MCF 10A (cell line): Measurements from ENCODE around the gene MTG2. TPM values are rescaled to one million over a fixed set of nuclear protein-coding genes. Genes with fewer than 3 reads are reported as not detected.

Experiments
- BruUV-seq: library from RNA; stranded (reverse); fragments of 400-500 nt; replicated peaks from 2 replicates; lab custom pipeline; 2021; lab: Mats Ljungman, UMichigan
- CTCF ChIA-PET: fragments of 300-600 bp; sonication (Branson Sonifier 250); formaldehyde crosslinking; extraction: SDS; loops from one replicate; lab custom pipeline; 2021; ENCODE audit warnings: antibody characterized with exemption, inconsistent platforms; lab: Yijun Ruan, JAX
- POLR2A ChIA-PET: fragments of 300-600, 350-650 bp; sonication (Branson Sonifier 250); formaldehyde crosslinking; extraction: SDS; loops from one replicate; lab custom pipeline; 2020; ENCODE audit warnings: antibody characterized with exemption, inconsistent platforms; lab: Yijun Ruan, JAX
- DNase-seq: peaks from one replicate; pipeline ENCODE4 v3.0.0-alpha.2; 2018; ENCODE audit not compliant: unreplicated experiment
- H3K27ac Mint-ChIP-seq: one replicate; pipeline ENCODE4 v1.8.0; 2022; ENCODE audit warnings: mild to moderate bottlenecking, low read depth, mixed read lengths; ENCODE audit not compliant: unreplicated experiment
- H3K27me3 Mint-ChIP-seq: one replicate; pipeline ENCODE4 v1.8.0; 2022; ENCODE audit warnings: mixed read lengths; ENCODE audit not compliant: insufficient read depth, unreplicated experiment
- H3K36me3 Mint-ChIP-seq: one replicate; pipeline ENCODE4 v1.8.0; 2022; ENCODE audit warnings: mild to moderate bottlenecking, moderate library complexity, mixed read lengths; ENCODE audit not compliant: insufficient read depth, unreplicated experiment
- H3K4me1 Mint-ChIP-seq: one replicate; pipeline ENCODE4 v1.8.0; 2022; ENCODE audit warnings: mixed read lengths; ENCODE audit not compliant: insufficient read depth, unreplicated experiment
- H3K4me3 Mint-ChIP-seq: one replicate; pipeline ENCODE4 v1.8.0; 2022; ENCODE audit warnings: mild to moderate bottlenecking, moderate library complexity, mixed read lengths; ENCODE audit not compliant: unreplicated experiment
- H3K9me3 Mint-ChIP-seq: one replicate; pipeline ENCODE4 v1.8.0; 2022; ENCODE audit warnings: mixed read lengths; ENCODE audit not compliant: unreplicated experiment
- CTCF ChIP-seq: fragments of 200-600 bp; IDR thresholded peaks from one replicate; pipeline ENCODE4 v1.8.0; 2022; ENCODE audit warnings: antibody characterized with exemption, mild to moderate bottlenecking; ENCODE audit not compliant: unreplicated experiment
- intact Hi-C: fragments of 100-400 bp; cut with micrococcal nuclease; formaldehyde crosslinking; loops from 2 replicates; pipeline ENCODE4 v1.14.1; 2022
- total RNA-seq: library from RNA; stranded (reverse); gene quantifications from 2 replicates; pipeline ENCODE4 v1.2.3, GENCODE V29; 2022

Gene MTG2
- total RNA-seq, 1 experiment from 2014 or later, result 61.0 TPM

- Mint-ChIP-seq H3K4me1 (peaks cover 12% of the 10 kb centered on the region), H3K9me3 (no peaks in the 10 kb centered on the region), H3K27ac (no peak overlapping the region), H3K36me3 (peaks cover 54% of the 10 kb centered on the region), H3K27me3 (no peaks in the 10 kb centered on the region), H3K4me3 (no peak overlapping the region)
- intact Hi-C loops, result no loop called here
- ChIA-PET POLR2A (interaction anchor here (1.1 kb wide), 1 partner anchor 21 kb away, joined by 3 read pairs; no protein-coding TSS in a partner anchor), CTCF (interaction anchor here (0.6 to 0.8 kb wide), 2 partner anchors 39 to 41 kb away, joined by 3 read pairs; no protein-coding TSS in a partner anchor)
- TF ChIP-seq CTCF, result no peak
- no peak for DNase-seq
- no TSS peak for BruUV-seq
These were observed 17.7 kb upstream of the MTG2 start for GRCh38 chr20:62164879-62165761.

- Mint-ChIP-seq H3K27ac (no peak overlapping the region), H3K4me1 (peaks cover 6% of the 10 kb centered on the region), H3K9me3 (no peaks in the 10 kb centered on the region), H3K36me3 (peaks cover 56% of the 10 kb centered on the region), H3K4me3 (no peak overlapping the region), H3K27me3 (no peaks in the 10 kb centered on the region)
- CTCF ChIA-PET, result no interaction called here
- BruUV-seq, result no TSS peak
- POLR2A ChIA-PET, result interaction anchor here (1.1 kb wide), 1 partner anchor 17 kb away, joined by 4 read pairs; the partner anchor contains the start of gene MTG2
- no peak for TF ChIP-seq CTCF
- intact Hi-C loops, result no loop called here
- DNase-seq, result no peak
These were observed 16.9 kb upstream of the MTG2 start for GRCh38 chr20:62165762-62166399.

GRCh38 chr20:62167474-62167873 lies 15.4 kb upstream of the MTG2 start:
- Mint-ChIP-seq H3K4me1 (no peaks in the 10 kb centered on the region), H3K4me3 (no peak overlapping the region), H3K36me3 (peaks cover 62% of the 10 kb centered on the region), H3K27me3 (no peaks in the 10 kb centered on the region), H3K9me3 (no peaks in the 10 kb centered on the region), H3K27ac (no peak overlapping the region)
- no peak for DNase-seq
- ChIA-PET POLR2A (interaction anchor here (0.6 to 0.9 kb wide), 2 partner anchors 15 to 67 kb away, joined by 4 to 5 read pairs; no protein-coding TSS in a partner anchor), CTCF (interaction anchor here (0.6 kb wide), 1 partner anchor 38 kb away, joined by 4 read pairs; no protein-coding TSS in a partner anchor)
- TF ChIP-seq CTCF, result no peak
- intact Hi-C loops, result no loop called here
- BruUV-seq, result no TSS peak

GRCh38 chr20:62168061-62168460 lies 14.8 kb upstream of the MTG2 start:
- BruUV-seq, result no TSS peak
- TF ChIP-seq CTCF, result no peak
- intact Hi-C loops, result no loop called here
- no peak for DNase-seq
- POLR2A ChIA-PET, result interaction anchor here (0.9 kb wide), 1 partner anchor 14 kb away, joined by 5 read pairs; no protein-coding TSS in a partner anchor
- Mint-ChIP-seq H3K27me3 (no peaks in the 10 kb centered on the region), H3K9me3 (no peaks in the 10 kb centered on the region), H3K36me3 (peaks cover 66% of the 10 kb centered on the region), H3K4me3 (no peak overlapping the region), H3K27ac (no peak overlapping the region), H3K4me1 (no peaks in the 10 kb centered on the region)
- CTCF ChIA-PET, result no interaction called here
